ENCODE results near the gene C10orf71.

GRCh38 chr10:49252313-49253034 is 46.5 kb upstream of the C10orf71 start:
- TF ChIP-seq, protein P1, sequence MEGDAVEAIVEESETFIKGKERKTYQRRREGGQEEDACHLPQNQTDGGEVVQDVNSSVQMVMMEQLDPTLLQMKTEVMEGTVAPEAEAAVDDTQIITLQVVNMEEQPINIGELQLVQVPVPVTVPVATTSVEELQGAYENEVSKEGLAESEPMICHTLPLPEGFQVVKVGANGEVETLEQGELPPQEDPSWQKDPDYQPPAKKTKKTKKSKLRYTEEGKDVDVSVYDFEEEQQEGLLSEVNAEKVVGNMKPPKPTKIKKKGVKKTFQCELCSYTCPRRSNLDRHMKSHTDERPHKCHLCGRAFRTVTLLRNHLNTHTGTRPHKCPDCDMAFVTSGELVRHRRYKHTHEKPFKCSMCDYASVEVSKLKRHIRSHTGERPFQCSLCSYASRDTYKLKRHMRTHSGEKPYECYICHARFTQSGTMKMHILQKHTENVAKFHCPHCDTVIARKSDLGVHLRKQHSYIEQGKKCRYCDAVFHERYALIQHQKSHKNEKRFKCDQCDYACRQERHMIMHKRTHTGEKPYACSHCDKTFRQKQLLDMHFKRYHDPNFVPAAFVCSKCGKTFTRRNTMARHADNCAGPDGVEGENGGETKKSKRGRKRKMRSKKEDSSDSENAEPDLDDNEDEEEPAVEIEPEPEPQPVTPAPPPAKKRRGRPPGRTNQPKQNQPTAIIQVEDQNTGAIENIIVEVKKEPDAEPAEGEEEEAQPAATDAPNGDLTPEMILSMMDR (IDR thresholded peaks at IDR 0.05) = no peak
- no peak for TF ChIP-seq POLR2A (IDR thresholded peaks at IDR 0.05)
